ENCODE data around the gene KRTAP10-12.
A peak's percentile ranks its signal among the peaks of the same experiment; 100 is the strongest.

KRTAP10-12 gene

GRCh38 chr21:44718093-44718492 lies 21.1 kb downstream of the KRTAP10-12 start:
- Histone ChIP-seq H3K4me3 (ENCODE audit: low read depth, low read length) (no peak overlapping the region), H3K9me3 (ENCODE audit: control insufficient read depth, insufficient read depth, low read depth, low read length) (no peaks in the 10 kb centered on the region), H3K9ac (ENCODE audit: low read length) (no peak overlapping the region), H3K4me1 (ENCODE audit: control insufficient read depth, insufficient read depth, low read length) (peaks cover 24% of the 10 kb centered on the region), H3K27me3 (ENCODE audit: control insufficient read depth, insufficient read depth, low read length) (peaks cover 26% of the 10 kb centered on the region), H3K36me3 (ENCODE audit: control insufficient read depth, insufficient read depth, low read length) (no peaks in the 10 kb centered on the region), H3K27ac (ENCODE audit: low read depth, low read length) (no peak overlapping the region)

GRCh38 chr21:44718571-44718970 lies 21.6 kb downstream of the KRTAP10-12 start:
- H3K4me1 ChIP-seq (ENCODE audit: control insufficient read depth, insufficient read depth, low read length): peaks cover 24% of the 10 kb centered on the region
- no peak overlapping the region for H3K27ac ChIP-seq (ENCODE audit: low read depth, low read length)
- H3K9me3 ChIP-seq (ENCODE audit: control insufficient read depth, insufficient read depth, low read depth, low read length): no peaks in the 10 kb centered on the region
- no peak overlapping the region for H3K9ac ChIP-seq (ENCODE audit: low read length)
- peaks cover 26% of the 10 kb centered on the region for H3K27me3 ChIP-seq (ENCODE audit: control insufficient read depth, insufficient read depth, low read length)
- no peaks in the 10 kb centered on the region for H3K36me3 ChIP-seq (ENCODE audit: control insufficient read depth, insufficient read depth, low read length)
- no peak overlapping the region for H3K4me3 ChIP-seq (ENCODE audit: low read depth, low read length)

- Histone ChIP-seq H3K27ac (ENCODE audit: low read depth, low read length) (no peak overlapping the region), H3K9ac (ENCODE audit: low read length) (no peak overlapping the region), H3K4me3 (ENCODE audit: low read depth, low read length) (no peak overlapping the region), H3K27me3 (ENCODE audit: control insufficient read depth, insufficient read depth, low read length) (peaks cover 24% of the 10 kb centered on the region), H3K9me3 (ENCODE audit: control insufficient read depth, insufficient read depth, low read depth, low read length) (no peaks in the 10 kb centered on the region), H3K36me3 (ENCODE audit: control insufficient read depth, insufficient read depth, low read length) (no peaks in the 10 kb centered on the region), H3K4me1 (ENCODE audit: control insufficient read depth, insufficient read depth, low read length) (peaks cover 30% of the 10 kb centered on the region)
These were observed 23.2 kb downstream of the KRTAP10-12 start for GRCh38 chr21:44720170-44720569.

GRCh38 chr21:44722731-44723130 lies 25.8 kb downstream of the KRTAP10-12 start:
- peak overlapping the region; percentile 34; the same call in 1 of the 2 replicates for H3K4me3 ChIP-seq (ENCODE audit: low read depth, low read length)
- no peaks in the 10 kb centered on the region for H3K36me3 ChIP-seq (ENCODE audit: control insufficient read depth, insufficient read depth, low read length)
- H3K9ac ChIP-seq (ENCODE audit: low read length): no peak overlapping the region
- H3K27me3 ChIP-seq (ENCODE audit: control insufficient read depth, insufficient read depth, low read length): peaks cover 22% of the 10 kb centered on the region
- H3K27ac ChIP-seq (ENCODE audit: low read depth, low read length): no peak overlapping the region
- no peaks in the 10 kb centered on the region for H3K9me3 ChIP-seq (ENCODE audit: control insufficient read depth, insufficient read depth, low read depth, low read length)
- peaks cover 30% of the 10 kb centered on the region for H3K4me1 ChIP-seq (ENCODE audit: control insufficient read depth, insufficient read depth, low read length)

GRCh38 chr21:44723177-44724131 lies 26.5 kb downstream of the KRTAP10-12 start:
- H3K4me1 ChIP-seq (ENCODE audit: control insufficient read depth, insufficient read depth, low read length): peaks cover 24% of the 10 kb centered on the region
- peak overlapping the region; percentile 34 for H3K4me3 ChIP-seq (ENCODE audit: low read depth, low read length)
- H3K27ac ChIP-seq (ENCODE audit: low read depth, low read length): no peak overlapping the region
- H3K9me3 ChIP-seq (ENCODE audit: control insufficient read depth, insufficient read depth, low read depth, low read length): no peaks in the 10 kb centered on the region
- H3K27me3 ChIP-seq (ENCODE audit: control insufficient read depth, insufficient read depth, low read length): peaks cover 22% of the 10 kb centered on the region
- peak overlapping the region; percentile 35 for H3K9ac ChIP-seq (ENCODE audit: low read length)
- no peaks in the 10 kb centered on the region for H3K36me3 ChIP-seq (ENCODE audit: control insufficient read depth, insufficient read depth, low read length)

GRCh38 chr21:44724196-44724595 lies 27.2 kb downstream of the KRTAP10-12 start:
- Histone ChIP-seq H3K27me3 (ENCODE audit: control insufficient read depth, insufficient read depth, low read length) (peaks cover 22% of the 10 kb centered on the region), H3K36me3 (ENCODE audit: control insufficient read depth, insufficient read depth, low read length) (no peaks in the 10 kb centered on the region), H3K4me1 (ENCODE audit: control insufficient read depth, insufficient read depth, low read length) (peaks cover 19% of the 10 kb centered on the region), H3K27ac (ENCODE audit: low read depth, low read length) (no peak overlapping the region), H3K4me3 (ENCODE audit: low read depth, low read length) (no peak overlapping the region), H3K9me3 (ENCODE audit: control insufficient read depth, insufficient read depth, low read depth, low read length) (no peaks in the 10 kb centered on the region), H3K9ac (ENCODE audit: low read length) (no peak overlapping the region)

GRCh38 chr21:44724926-44725325 lies 28.0 kb downstream of the KRTAP10-12 start:
- Histone ChIP-seq H3K4me3 (ENCODE audit: low read depth, low read length) (no peak overlapping the region), H3K27ac (ENCODE audit: low read depth, low read length) (no peak overlapping the region), H3K9me3 (ENCODE audit: control insufficient read depth, insufficient read depth, low read depth, low read length) (no peaks in the 10 kb centered on the region), H3K9ac (ENCODE audit: low read length) (no peak overlapping the region), H3K36me3 (ENCODE audit: control insufficient read depth, insufficient read depth, low read length) (no peaks in the 10 kb centered on the region), H3K27me3 (ENCODE audit: control insufficient read depth, insufficient read depth, low read length) (peaks cover 22% of the 10 kb centered on the region), H3K4me1 (ENCODE audit: control insufficient read depth, insufficient read depth, low read length) (peaks cover 19% of the 10 kb centered on the region)

GRCh38 chr21:44726826-44727225 lies 29.9 kb downstream of the KRTAP10-12 start:
- H3K27me3 ChIP-seq (ENCODE audit: control insufficient read depth, insufficient read depth, low read length): peaks cover 22% of the 10 kb centered on the region
- peaks cover 28% of the 10 kb centered on the region for H3K4me1 ChIP-seq (ENCODE audit: control insufficient read depth, insufficient read depth, low read length)
- H3K9me3 ChIP-seq (ENCODE audit: control insufficient read depth, insufficient read depth, low read depth, low read length): no peaks in the 10 kb centered on the region; the same call in 1 of the 2 replicates
- H3K4me3 ChIP-seq (ENCODE audit: low read depth, low read length): no peak overlapping the region
- no peak overlapping the region for H3K9ac ChIP-seq (ENCODE audit: low read length)
- H3K27ac ChIP-seq (ENCODE audit: low read depth, low read length): no peak overlapping the region
- H3K36me3 ChIP-seq (ENCODE audit: control insufficient read depth, insufficient read depth, low read length): no peaks in the 10 kb centered on the region

- Histone ChIP-seq H3K27ac (ENCODE audit: low read depth, low read length) (no peak overlapping the region), H3K4me1 (ENCODE audit: control insufficient read depth, insufficient read depth, low read length) (peaks cover 28% of the 10 kb centered on the region), H3K4me3 (ENCODE audit: low read depth, low read length) (no peak overlapping the region), H3K9me3 (ENCODE audit: control insufficient read depth, insufficient read depth, low read depth, low read length) (no peaks in the 10 kb centered on the region; the same call in 1 of the 2 replicates), H3K9ac (ENCODE audit: low read length) (no peak overlapping the region), H3K36me3 (ENCODE audit: control insufficient read depth, insufficient read depth, low read length) (no peaks in the 10 kb centered on the region), H3K27me3 (ENCODE audit: control insufficient read depth, insufficient read depth, low read length) (peaks cover 22% of the 10 kb centered on the region)
These were observed 30.3 kb downstream of the KRTAP10-12 start for GRCh38 chr21:44727321-44727720.

GRCh38 chr21:44727757-44728156 lies 30.8 kb downstream of the KRTAP10-12 start:
- Histone ChIP-seq H3K36me3 (ENCODE audit: control insufficient read depth, insufficient read depth, low read length) (no peaks in the 10 kb centered on the region), H3K27ac (ENCODE audit: low read depth, low read length) (no peak overlapping the region), H3K4me1 (ENCODE audit: control insufficient read depth, insufficient read depth, low read length) (peaks cover 24% of the 10 kb centered on the region), H3K9me3 (ENCODE audit: control insufficient read depth, insufficient read depth, low read depth, low read length) (no peaks in the 10 kb centered on the region; the same call in 1 of the 2 replicates), H3K4me3 (ENCODE audit: low read depth, low read length) (no peak overlapping the region), H3K9ac (ENCODE audit: low read length) (no peak overlapping the region), H3K27me3 (ENCODE audit: control insufficient read depth, insufficient read depth, low read length) (peaks cover 20% of the 10 kb centered on the region)

- Histone ChIP-seq H3K4me3 (ENCODE audit: low read depth, low read length) (no peak overlapping the region), H3K4me1 (ENCODE audit: control insufficient read depth, insufficient read depth, low read length) (peaks cover 15% of the 10 kb centered on the region), H3K9ac (ENCODE audit: low read length) (no peak overlapping the region), H3K36me3 (ENCODE audit: control insufficient read depth, insufficient read depth, low read length) (no peaks in the 10 kb centered on the region), H3K27ac (ENCODE audit: low read depth, low read length) (no peak overlapping the region), H3K9me3 (ENCODE audit: control insufficient read depth, insufficient read depth, low read depth, low read length) (no peaks in the 10 kb centered on the region; the same call in 1 of the 2 replicates), H3K27me3 (ENCODE audit: control insufficient read depth, insufficient read depth, low read length) (peaks cover 11% of the 10 kb centered on the region)
These were observed 31.7 kb downstream of the KRTAP10-12 start for GRCh38 chr21:44728716-44729115.

All from HUES6 (cell line).